SK-N-SH (cell line): ENCODE results near the gene PACSIN1.

Source experiments
- CTCF ChIP-seq: fragments of 200-600 bp; sonication (generic); IDR thresholded peaks from 2 replicates; pipeline ENCODE4 v1.6.1; 2017; ENCODE audit warnings: antibody characterized with exemption, mild to moderate bottlenecking, moderate library complexity
- EP300 ChIP-seq, 2 experiments: IDR thresholded peaks; 2 replicates each; pipeline versions ENCODE4 v1.4.0 to v1.6.1; 2012; ENCODE audit warnings: borderline replicate concordance in 1 of 2, low read depth in 1 of 2, low read length in 1 of 2
- EZH2phosphoT487 ChIP-seq: fragments of 200-600 bp; sonication (generic); IDR thresholded peaks from 2 replicates; pipeline ENCODE4 v1.6.1; 2017; ENCODE audit warnings: low read depth, mixed run types, mild to moderate bottlenecking, antibody characterized with exemption, moderate library complexity, borderline replicate concordance
- FOXM1 ChIP-seq: IDR thresholded peaks from 2 replicates; pipeline ENCODE4 v1.4.0; 2012; ENCODE audit warnings: low read depth, mild to moderate bottlenecking
- GABPA ChIP-seq: IDR thresholded peaks from 2 replicates; pipeline ENCODE4 v1.4.0; 2012; ENCODE audit warnings: low read depth, mild to moderate bottlenecking
- MAX ChIP-seq: IDR thresholded peaks from 2 replicates; pipeline ENCODE4 v1.4.0; 2012; ENCODE audit warnings: low read depth
- MXI1 ChIP-seq: IDR thresholded peaks from 2 replicates; pipeline ENCODE4 v1.6.1; 2012; ENCODE audit warnings: mild to moderate bottlenecking, low read depth, low read length, improper control_type of control experiment
- NRF1 ChIP-seq: IDR thresholded peaks from 2 replicates; pipeline ENCODE4 v1.6.1; 2012; ENCODE audit warnings: low read depth, mild to moderate bottlenecking, low read length
- POLR2AphosphoS5 ChIP-seq: IDR thresholded peaks from 2 replicates; pipeline ENCODE4 v1.6.1; 2012; ENCODE audit warnings: low read depth, low read length
- RAD21 ChIP-seq: IDR thresholded peaks from 2 replicates; pipeline ENCODE4 v1.6.1; 2012; ENCODE audit warnings: mild to moderate bottlenecking, low read length
- REST ChIP-seq: IDR thresholded peaks from 2 replicates; pipeline ENCODE4 v1.6.1; 2012; ENCODE audit warnings: mild to moderate bottlenecking, low read depth, low read length, moderate library complexity
- TAF1 ChIP-seq: IDR thresholded peaks from 2 replicates; pipeline ENCODE4 v1.6.1; 2012; ENCODE audit warnings: low read depth, mild to moderate bottlenecking, low read length, moderate library complexity, borderline replicate concordance
- YY1 ChIP-seq: IDR thresholded peaks from 2 replicates; pipeline ENCODE4 v1.4.0; 2012; ENCODE audit warnings: low read depth, mild to moderate bottlenecking

- TF ChIP-seq POLR2AphosphoS5, result no peak
- TF ChIP-seq REST, result no peak
- no peak for TF ChIP-seq EP300 (IDR thresholded peaks at IDR 0.05; ENCODE audit: borderline replicate concordance in 1 of 2, low read depth in 1 of 2, low read length in 1 of 2)
- no peak for TF ChIP-seq EZH2phosphoT487
- no peak for TF ChIP-seq CTCF
- no peak for TF ChIP-seq FOXM1
- TF ChIP-seq MAX, result no peak
- no peak for TF ChIP-seq GABPA
- no peak for TF ChIP-seq TAF1
- TF ChIP-seq NRF1, result no peak
- TF ChIP-seq RAD21, result no peak
- TF ChIP-seq YY1, result no peak
- no peak for TF ChIP-seq MXI1
Measured at GRCh38 chr6:34466242-34467185, 638 bp downstream of the PACSIN1 start.
